Suprapubic skin (tissue), 4 donors: ENCODE measurements around the gene IFT172.

Experiments used
- EP300 ChIP-seq: sonication (generic); formaldehyde crosslinking; IDR thresholded peaks from one replicate; pipeline ENCODE4 v1.6.1; 2017; ENCODE audit warnings: antibody characterized with exemption
- POLR2AphosphoS5 ChIP-seq, 3 donors: sonication (generic); formaldehyde crosslinking; IDR thresholded peaks; one replicate each; pipeline ENCODE4 v1.6.1; 2017; ENCODE audit warnings: antibody characterized with exemption in 3 of 3
- TF ChIP-seq, protein P1 (sequence below), 2 donors: fragments of 200-600 bp in 1 of 2; fragments of 450-650 bp in 1 of 2; sonication (generic) in 1 of 2; IDR thresholded peaks; one replicate each; pipeline ENCODE4 v1.5.1; 2016 to 2019; ENCODE audit warnings: antibody characterized with exemption in 2 of 2, mild to moderate bottlenecking in 1 of 2, moderate library complexity in 1 of 2

DNA sequence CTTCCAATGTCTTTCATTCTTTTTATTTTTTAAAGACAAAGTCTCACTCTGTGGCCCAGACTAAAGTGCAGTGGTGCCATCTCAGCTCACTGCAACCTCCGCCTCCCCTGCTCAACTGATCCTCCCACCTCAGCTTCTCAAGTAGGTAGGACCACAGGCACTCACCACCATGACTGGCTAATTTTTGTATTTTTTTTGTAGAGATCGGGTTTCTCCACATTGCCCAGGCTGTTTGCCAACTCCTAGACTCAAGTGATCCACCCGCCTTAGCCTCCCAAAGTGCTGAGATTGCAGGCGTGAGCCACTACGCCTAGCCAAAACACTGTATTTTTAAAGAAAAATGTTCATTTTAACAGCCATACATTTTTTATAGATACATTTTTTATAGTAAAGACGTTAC, 19.8 kb upstream of the IFT172 start:
- TF ChIP-seq, protein P1, sequence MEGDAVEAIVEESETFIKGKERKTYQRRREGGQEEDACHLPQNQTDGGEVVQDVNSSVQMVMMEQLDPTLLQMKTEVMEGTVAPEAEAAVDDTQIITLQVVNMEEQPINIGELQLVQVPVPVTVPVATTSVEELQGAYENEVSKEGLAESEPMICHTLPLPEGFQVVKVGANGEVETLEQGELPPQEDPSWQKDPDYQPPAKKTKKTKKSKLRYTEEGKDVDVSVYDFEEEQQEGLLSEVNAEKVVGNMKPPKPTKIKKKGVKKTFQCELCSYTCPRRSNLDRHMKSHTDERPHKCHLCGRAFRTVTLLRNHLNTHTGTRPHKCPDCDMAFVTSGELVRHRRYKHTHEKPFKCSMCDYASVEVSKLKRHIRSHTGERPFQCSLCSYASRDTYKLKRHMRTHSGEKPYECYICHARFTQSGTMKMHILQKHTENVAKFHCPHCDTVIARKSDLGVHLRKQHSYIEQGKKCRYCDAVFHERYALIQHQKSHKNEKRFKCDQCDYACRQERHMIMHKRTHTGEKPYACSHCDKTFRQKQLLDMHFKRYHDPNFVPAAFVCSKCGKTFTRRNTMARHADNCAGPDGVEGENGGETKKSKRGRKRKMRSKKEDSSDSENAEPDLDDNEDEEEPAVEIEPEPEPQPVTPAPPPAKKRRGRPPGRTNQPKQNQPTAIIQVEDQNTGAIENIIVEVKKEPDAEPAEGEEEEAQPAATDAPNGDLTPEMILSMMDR (IDR thresholded peaks at IDR 0.05) = no peak
- TF ChIP-seq EP300 = no peak
- TF ChIP-seq POLR2AphosphoS5 (IDR thresholded peaks at IDR 0.05) = no peak
